Daoy (cell line): Measurements from ENCODE around the gene AVPR1B. TPM values are rescaled to one million over a fixed set of nuclear protein-coding genes. Genes with fewer than 3 reads are reported as not detected.

Experiments
- DNase-seq: peaks from one replicate; pipeline ENCODE4 v3.0.0-alpha.2; 2015; ENCODE audit warnings: low read depth
- total RNA-seq: library from RNA; depleted of rRNA; stranded (reverse); fragments of >200 nt; shearing (Covaris generic); gene quantifications from 2 replicates; pipeline ENCODE4 v1.2.3, GENCODE V29; 2014; rRNA removed

AVPR1B gene
- total RNA-seq, result not detected in 2 replicates

- DNase-seq, result peak; percentile 54
Observed at GRCh38 chr1:206117151-206117948, at the start of gene AVPR1B. TSS of gene AVPR1B (minus strand) at chr1:206117388. CDS start at chr1:206116890, 498 bp downstream.

GRCh38 chr1:206145771-206146290 lies 28.6 kb upstream of the AVPR1B start:
- DNase-seq, result no peak

GRCh38 chr1:206144605-206145004 lies 27.4 kb upstream of the AVPR1B start:
- DNase-seq, result no peak

GRCh38 chr1:206143537-206144172 lies 26.5 kb upstream of the AVPR1B start:
- no peak for DNase-seq

GRCh38 chr1:206142770-206143169 lies 25.6 kb upstream of the AVPR1B start:
- DNase-seq, result no peak

GRCh38 chr1:206142011-206142410 lies 24.8 kb upstream of the AVPR1B start:
- no peak for DNase-seq

- no peak for DNase-seq
Observed at GRCh38 chr1:206136241-206136640, 19.1 kb upstream of the AVPR1B start.

GRCh38 chr1:206135248-206135647 lies 18.1 kb upstream of the AVPR1B start:
- DNase-seq, result no peak

GRCh38 chr1:206133751-206134415 lies 16.7 kb upstream of the AVPR1B start:
- DNase-seq, result no peak

- DNase-seq, result no peak
Observed at GRCh38 chr1:206131037-206131436, 13.8 kb upstream of the AVPR1B start.

- no peak for DNase-seq
Observed at GRCh38 chr1:206128196-206128595, 11.0 kb upstream of the AVPR1B start.

GRCh38 chr1:206127336-206127735 lies 10.1 kb upstream of the AVPR1B start:
- DNase-seq, result no peak

GRCh38 chr1:206125346-206125745 lies 8.2 kb upstream of the AVPR1B start:
- DNase-seq, result no peak

GRCh38 chr1:206122686-206123085 lies 5.5 kb upstream of the AVPR1B start:
- DNase-seq, result no peak

GRCh38 chr1:206121269-206121668 lies 4.1 kb upstream of the AVPR1B start:
- DNase-seq, result no peak

- DNase-seq, result no peak
Observed at GRCh38 chr1:206120406-206120805, 3.2 kb upstream of the AVPR1B start.

GRCh38 chr1:206116873-206117150 lies 376 bp downstream of the AVPR1B start:
- DNase-seq, result no peak

GRCh38 chr1:206116191-206116872 lies 856 bp downstream of the AVPR1B start:
- DNase-seq, result no peak

GRCh38 chr1:206115791-206116190 lies 1.4 kb downstream of the AVPR1B start:
- no peak for DNase-seq

- DNase-seq, result no peak
Observed at GRCh38 chr1:206114692-206115640, 2.2 kb downstream of the AVPR1B start.
